ENCODE measurements around the gene MRS2.

- TF ChIP-seq CTCF (IDR thresholded peaks at IDR 0.05) (no peak), POLR2AphosphoS5 (IDR thresholded peaks at IDR 0.05) (no peak), POLR2A (IDR thresholded peaks at IDR 0.05; ENCODE audit: low read depth) (no peak)
These were observed 14.9 kb upstream of the MRS2 start for GRCh38 chr6:24387818-24388217.
